CD14-positive monocyte (primary cell): ENCODE results near the gene HCN2. TPM values are rescaled to one million over a fixed set of nuclear protein-coding genes. Genes with fewer than 3 reads are reported as not detected.

Source experiments
- DNase-seq, 3 donors: peaks; one replicate each; pipeline ENCODE4 v3.0.0-alpha.2; 2011 to 2022
- H2AFZ ChIP-seq: 2 replicates; pipeline ENCODE4 v1.6.0; 2012; ENCODE audit warnings: mild to moderate bottlenecking, low read depth, low read length, inconsistent platforms; ENCODE audit not compliant: insufficient read depth, poor library complexity, severe bottlenecking
- H3K27ac ChIP-seq, 2 donors: 1 replicate in 1 of 2; 2 replicates in 1 of 2; pipeline ENCODE4 v1.5.1; 2012 to 2013; ENCODE audit warnings: low read length in 2 of 2, control low read depth in 1 of 2, inconsistent platforms in 1 of 2, low read depth in 1 of 2, mild to moderate bottlenecking in 1 of 2
- H3K27me3 ChIP-seq, 2 donors: one replicate each; pipeline versions ENCODE4 v1.6.0 to v1.6.1; 2011 to 2013; ENCODE audit warnings: low read length in 2 of 2; ENCODE audit not compliant: control insufficient read depth in 2 of 2, insufficient read depth in 2 of 2
- H3K36me3 ChIP-seq, 2 donors: replicated peaks in 1 of 2; 1 replicate in 1 of 2; 2 replicates in 1 of 2; pipeline versions ENCODE4 v1.5.1 to v1.6.1; 2012 to 2013; ENCODE audit warnings: low read length in 2 of 2, control low read depth in 1 of 2, inconsistent platforms in 1 of 2, mild to moderate bottlenecking in 1 of 2; ENCODE audit not compliant: insufficient read depth in 2 of 2, control insufficient read depth in 1 of 2
- H3K4me1 ChIP-seq, 2 donors: 1 replicate in 1 of 2; 2 replicates in 1 of 2; pipeline versions ENCODE4 v1.5.1 to v1.6.1; 2012 to 2013; ENCODE audit warnings: low read length in 2 of 2, control low read depth in 1 of 2, inconsistent platforms in 1 of 2, mild to moderate bottlenecking in 1 of 2, moderate library complexity in 1 of 2; ENCODE audit not compliant: insufficient read depth in 2 of 2, control insufficient read depth in 1 of 2
- H3K4me2 ChIP-seq: replicated peaks from 2 replicates; pipeline ENCODE3; 2012; ENCODE audit warnings: low read length, moderate library complexity, mild to moderate bottlenecking; ENCODE audit not compliant: poor library complexity, severe bottlenecking; ENCODE audit errors: extremely low read depth
- H3K4me3 ChIP-seq, 3 experiments: fragments of 200-600 bp in 1 of 3; sonication (generic) in 1 of 3; replicated peaks in 1 of 3; 1 replicate in 2 of 3; 2 replicates in 1 of 3; pipeline ENCODE4 v1.5.1; 2011 to 2013; ENCODE audit warnings: low read length in 3 of 3, mild to moderate bottlenecking in 3 of 3, control low read depth in 2 of 3, low read depth in 2 of 3, inconsistent platforms in 1 of 3, moderate library complexity in 1 of 3
- H3K79me2 ChIP-seq: 2 replicates; pipeline ENCODE4 v1.6.0; 2012; ENCODE audit warnings: mild to moderate bottlenecking, control low read depth, inconsistent platforms, low read length, moderate library complexity; ENCODE audit not compliant: insufficient read depth
- H3K9ac ChIP-seq: 2 replicates; pipeline ENCODE4 v1.6.0; 2017; ENCODE audit warnings: low read length, mild to moderate bottlenecking; ENCODE audit not compliant: insufficient read depth, poor library complexity, severe bottlenecking
- H3K9me3 ChIP-seq, 2 donors: replicated peaks in 1 of 2; 1 replicate in 1 of 2; 2 replicates in 1 of 2; pipeline versions ENCODE4 v1.5.1 to v1.6.1; 2012 to 2013; ENCODE audit warnings: low read length in 2 of 2, control low read depth in 1 of 2; ENCODE audit not compliant: control insufficient read depth in 1 of 2, insufficient read depth in 1 of 2
- H4K20me1 ChIP-seq: 2 replicates; pipeline ENCODE4 v1.6.0; 2012; ENCODE audit warnings: mild to moderate bottlenecking, low read length, control low read depth, moderate library complexity; ENCODE audit not compliant: insufficient read depth
- H3K27ac Mint-ChIP-seq, 7 donors: one replicate each; pipeline ENCODE4 v1.8.0; 2020; ENCODE audit warnings: mild to moderate bottlenecking in 7 of 7, mixed read lengths in 7 of 7, moderate library complexity in 6 of 7, inconsistent platforms in 2 of 7
- H3K27me3 Mint-ChIP-seq, 3 donors: one replicate each; pipeline ENCODE4 v1.8.0; 2021 to 2022; ENCODE audit warnings: low read depth in 3 of 3, mild to moderate bottlenecking in 3 of 3, mixed read lengths in 3 of 3, moderate library complexity in 3 of 3, inconsistent platforms in 1 of 3
- H3K36me3 Mint-ChIP-seq, 2 donors: one replicate each; pipeline ENCODE4 v1.8.0; 2020; ENCODE audit warnings: mixed read lengths in 2 of 2, inconsistent platforms in 1 of 2, mild to moderate bottlenecking in 1 of 2
- H3K4me1 Mint-ChIP-seq: one replicate; pipeline ENCODE4 v1.8.0; 2020; ENCODE audit warnings: mild to moderate bottlenecking, mixed read lengths
- H3K4me3 Mint-ChIP-seq, 2 donors: one replicate each; pipeline ENCODE4 v1.8.0; 2020; ENCODE audit warnings: mild to moderate bottlenecking in 2 of 2, mixed read lengths in 2 of 2, moderate library complexity in 1 of 2
- H3K9me3 Mint-ChIP-seq, 7 donors: one replicate each; pipeline ENCODE4 v1.8.0; 2020 to 2022; ENCODE audit warnings: mixed read lengths in 7 of 7, mild to moderate bottlenecking in 6 of 7, moderate library complexity in 6 of 7, inconsistent platforms in 2 of 7
- WGBS: methylation state at CpG from one replicate; pipeline ENCODE4 v1.1.5; 2013; ENCODE audit warnings: missing lambda C conversion rate; ENCODE audit not compliant: insufficient coverage; 5-methylcytosine and 5-hydroxymethylcytosine counted together
- intact Hi-C, 2 donors: fragments of 100-400 bp; cut with micrococcal nuclease; formaldehyde crosslinking; loops; one replicate each; pipeline versions ENCODE4 v1.15.0 to v1.15.1; 2023
- polyA plus RNA-seq, 3 donors: library from polyadenylated mRNA; depleted of rRNA in 1 of 3; unstranded in 2 of 3; stranded (reverse) in 1 of 3; fragments of 300-500 nt in 2 of 3; fragments of >200 nt in 1 of 3; fragmentation: Illumina TruSeq in 2 of 3; gene quantifications; 1 replicate in 2 of 3; 2 replicates in 1 of 3; pipeline ENCODE4 v1.2.3, GENCODE V29; 2012 to 2021
- TF ChIP-seq, protein P1 (sequence below): fragments of 200-600 bp; IDR thresholded peaks from one replicate; pipeline ENCODE4 v1.8.0; 2022; ENCODE audit warnings: antibody characterized with exemption, mild to moderate bottlenecking

Gene HCN2
- polyA plus RNA-seq, 3 donors: 0.21 TPM; not detected in 2

DNA sequence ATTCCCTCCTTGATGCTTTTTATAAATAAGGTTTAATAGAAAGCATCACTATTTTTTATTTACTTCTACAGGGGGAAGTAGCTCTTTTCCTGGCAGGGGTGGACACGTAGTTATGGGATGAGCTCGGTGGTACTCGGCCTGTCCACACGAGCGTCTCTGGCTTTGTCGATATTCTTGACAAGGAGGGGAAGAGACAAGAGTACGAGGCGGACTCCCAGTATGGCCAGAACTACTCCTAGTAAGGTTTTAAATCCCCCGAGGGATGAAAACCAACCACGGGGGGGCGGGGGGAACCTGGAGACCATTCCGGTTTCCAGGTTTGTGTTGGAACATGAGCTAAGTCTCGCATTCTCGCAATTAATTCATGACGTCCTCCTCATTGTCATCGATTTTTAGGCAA, 22.8 kb upstream of the HCN2 start:
- Histone ChIP-seq H2AFZ (peak overlapping the region; percentile 29), H3K4me2 (peak overlapping the region; percentile 79), H3K4me3 (peak overlapping the region; percentile 6 to 74 (median 31)), H4K20me1 (no peaks in the 10 kb centered on the region), H3K4me1 (peaks cover 52 to 57% of the 10 kb centered on the region in 2 donors), H3K27me3 (no peaks in the 10 kb centered on the region), H3K9me3 (no peaks in the 10 kb centered on the region), H3K9ac (peak overlapping the region; percentile 57), H3K36me3 (peaks cover 0 to 6% of the 10 kb centered on the region in 2 donors), H3K27ac (peak overlapping the region; percentile 75 to 90), H3K79me2 (peaks cover 23% of the 10 kb centered on the region)
- Mint-ChIP-seq H3K36me3 (peaks cover 12 to 21% of the 10 kb centered on the region in 2 donors), H3K4me3 (peak overlapping the region; percentile 76 to 83), H3K9me3 (peaks cover 0 to 13% (median 3%) of the 10 kb centered on the region in 7 donors), H3K27ac (peak overlapping the region; percentile 87 to 97 (median 96)), H3K4me1 (peaks cover 50% of the 10 kb centered on the region), H3K27me3 (peaks cover 0 to 5% (median 1%) of the 10 kb centered on the region in 3 donors)
- no peak for DNase-seq
- 70% methylated on average over 4 of the region's 16 CpGs for WGBS
- TF ChIP-seq, protein P1, sequence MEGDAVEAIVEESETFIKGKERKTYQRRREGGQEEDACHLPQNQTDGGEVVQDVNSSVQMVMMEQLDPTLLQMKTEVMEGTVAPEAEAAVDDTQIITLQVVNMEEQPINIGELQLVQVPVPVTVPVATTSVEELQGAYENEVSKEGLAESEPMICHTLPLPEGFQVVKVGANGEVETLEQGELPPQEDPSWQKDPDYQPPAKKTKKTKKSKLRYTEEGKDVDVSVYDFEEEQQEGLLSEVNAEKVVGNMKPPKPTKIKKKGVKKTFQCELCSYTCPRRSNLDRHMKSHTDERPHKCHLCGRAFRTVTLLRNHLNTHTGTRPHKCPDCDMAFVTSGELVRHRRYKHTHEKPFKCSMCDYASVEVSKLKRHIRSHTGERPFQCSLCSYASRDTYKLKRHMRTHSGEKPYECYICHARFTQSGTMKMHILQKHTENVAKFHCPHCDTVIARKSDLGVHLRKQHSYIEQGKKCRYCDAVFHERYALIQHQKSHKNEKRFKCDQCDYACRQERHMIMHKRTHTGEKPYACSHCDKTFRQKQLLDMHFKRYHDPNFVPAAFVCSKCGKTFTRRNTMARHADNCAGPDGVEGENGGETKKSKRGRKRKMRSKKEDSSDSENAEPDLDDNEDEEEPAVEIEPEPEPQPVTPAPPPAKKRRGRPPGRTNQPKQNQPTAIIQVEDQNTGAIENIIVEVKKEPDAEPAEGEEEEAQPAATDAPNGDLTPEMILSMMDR: no peak
- intact Hi-C loops: no loop called here

GRCh38 chr19:567296-567900, 22.3 kb upstream of the HCN2 start:
- Histone ChIP-seq H3K4me1 (peaks cover 52 to 57% of the 10 kb centered on the region in 2 donors), H2AFZ (no peak overlapping the region), H3K27ac (peak overlapping the region; percentile 75 to 90), H3K36me3 (peaks cover 0 to 2% of the 10 kb centered on the region in 2 donors), H4K20me1 (no peaks in the 10 kb centered on the region), H3K9ac (peak overlapping the region; percentile 21), H3K79me2 (peaks cover 24% of the 10 kb centered on the region), H3K4me3 (peak overlapping the region; percentile 6 to 74 (median 31)), H3K4me2 (peak overlapping the region; percentile 79), H3K27me3 (no peaks in the 10 kb centered on the region), H3K9me3 (no peaks in the 10 kb centered on the region)
- Mint-ChIP-seq H3K4me3 (peak overlapping the region; percentile 76 to 83), H3K9me3 (peaks cover 0 to 7% (median 1%) of the 10 kb centered on the region in 7 donors), H3K36me3 (peaks cover 8 to 15% of the 10 kb centered on the region in 2 donors), H3K4me1 (peaks cover 53% of the 10 kb centered on the region), H3K27me3 (peaks cover 0 to 3% (median 1%) of the 10 kb centered on the region in 3 donors), H3K27ac (peak overlapping the region; percentile 87 to 97 (median 96))
- TF ChIP-seq, protein P1: no peak
- intact Hi-C loops: no loop called here
- WGBS: 73% methylated on average over 17 of the region's 22 CpGs
- peak in 2 of 3 donors; percentile 20 to 65 for DNase-seq
